T-helper 2 cell treated with Interferon-gamma antibody and Interleukin-4, amounts not matched to agents 5 μg/mL and 100 μg/mL, for 36 hours (primary cell): Measurements from ENCODE around the gene MAGEA9B.
"Not testable (repeated sequence)": the region's sequence is repeated elsewhere in the genome, so short reads cannot be mapped to it uniquely, and the experiment has no call there.

ENCODE experiments used
- DNase-seq: peaks from one replicate; pipeline ENCODE4 v3.0.0; 2021; ENCODE audit warnings: low spot score
- H3K27ac Mint-ChIP-seq: one replicate; pipeline ENCODE4 v1.8.0; 2021; ENCODE audit warnings: mild to moderate bottlenecking, mixed read lengths
- H3K27me3 Mint-ChIP-seq: one replicate; pipeline ENCODE4 v1.8.0; 2021; ENCODE audit warnings: low read depth, mixed read lengths
- H3K36me3 Mint-ChIP-seq: one replicate; pipeline ENCODE4 v1.8.0; 2021; ENCODE audit warnings: low read depth, mixed read lengths
- H3K4me1 Mint-ChIP-seq: one replicate; pipeline ENCODE4 v1.8.0; 2021; ENCODE audit warnings: low read depth, mixed read lengths
- H3K4me3 Mint-ChIP-seq: one replicate; pipeline ENCODE4 v1.8.0; 2022; ENCODE audit warnings: mild to moderate bottlenecking, moderate library complexity, mixed read lengths
- H3K9me3 Mint-ChIP-seq: one replicate; pipeline ENCODE4 v1.8.0; 2021; ENCODE audit warnings: mixed read lengths

Gene MAGEA9B

GRCh38 chrX:149605248-149605885, 18.1 kb upstream of the MAGEA9B start:
- not testable (repeated sequence) for H3K4me1 Mint-ChIP-seq, H3K27me3 Mint-ChIP-seq, H3K27ac Mint-ChIP-seq, DNase-seq, H3K9me3 Mint-ChIP-seq, H3K4me3 Mint-ChIP-seq
- peaks cover 15% of the 10 kb centered on the region for H3K36me3 Mint-ChIP-seq

GRCh38 chrX:149598603-149599002, 11.3 kb upstream of the MAGEA9B start:
- not testable (repeated sequence) for DNase-seq, H3K4me3 Mint-ChIP-seq, H3K27me3 Mint-ChIP-seq, H3K27ac Mint-ChIP-seq, H3K36me3 Mint-ChIP-seq, H3K9me3 Mint-ChIP-seq, H3K4me1 Mint-ChIP-seq

- not testable (repeated sequence) for H3K36me3 Mint-ChIP-seq, H3K27me3 Mint-ChIP-seq, H3K27ac Mint-ChIP-seq, H3K4me1 Mint-ChIP-seq, H3K9me3 Mint-ChIP-seq, H3K4me3 Mint-ChIP-seq, DNase-seq
These were observed 8.7 kb upstream of the MAGEA9B start for GRCh38 chrX:149595943-149596342.

- H3K27me3 Mint-ChIP-seq, H3K9me3 Mint-ChIP-seq, H3K27ac Mint-ChIP-seq, H3K4me3 Mint-ChIP-seq, H3K36me3 Mint-ChIP-seq, DNase-seq, H3K4me1 Mint-ChIP-seq: not testable (repeated sequence)
These were observed 8.0 kb upstream of the MAGEA9B start, which contains the start of gene HSFX2 for GRCh38 chrX:149595214-149595613. TSS of gene HSFX2 (minus strand) at chrX:149595314. CDS start at chrX:149594700, 614 bp downstream.

- H3K9me3 Mint-ChIP-seq, H3K27ac Mint-ChIP-seq: not testable (repeated sequence)
These were observed 3.7 kb upstream of the MAGEA9B start for GRCh38 chrX:149590993-149591392.

GRCh38 chrX:149585631-149586030, 1.6 kb downstream of the MAGEA9B start:
- DNase-seq, H3K27me3 Mint-ChIP-seq, H3K4me3 Mint-ChIP-seq, H3K9me3 Mint-ChIP-seq, H3K36me3 Mint-ChIP-seq, H3K27ac Mint-ChIP-seq, H3K4me1 Mint-ChIP-seq: not testable (repeated sequence)

More at GRCh38 chrX:149590993-149591392, 3.7 kb upstream of the MAGEA9B start:
- not testable (repeated sequence) for H3K27me3 Mint-ChIP-seq, H3K4me1 Mint-ChIP-seq, H3K36me3 Mint-ChIP-seq, DNase-seq, H3K4me3 Mint-ChIP-seq

- not testable (repeated sequence) for H3K27me3 Mint-ChIP-seq, H3K9me3 Mint-ChIP-seq, H3K27ac Mint-ChIP-seq, DNase-seq, H3K4me3 Mint-ChIP-seq, H3K36me3 Mint-ChIP-seq
- peaks cover 18% of the 10 kb centered on the region for H3K4me1 Mint-ChIP-seq
These were observed 13.8 kb downstream of the MAGEA9B start for GRCh38 chrX:149573456-149573855.

GRCh38 chrX:149572743-149573142, 14.5 kb downstream of the MAGEA9B start:
- peak overlapping the region; percentile 90 for H3K27ac Mint-ChIP-seq
- H3K36me3 Mint-ChIP-seq: no peaks in the 10 kb centered on the region
- H3K27me3 Mint-ChIP-seq: no peaks in the 10 kb centered on the region
- peaks cover 18% of the 10 kb centered on the region for H3K4me1 Mint-ChIP-seq
- H3K4me3 Mint-ChIP-seq: peak overlapping the region; percentile 65
- no peaks in the 10 kb centered on the region for H3K9me3 Mint-ChIP-seq
- DNase-seq: no peak

- no peak overlapping the region for H3K27ac Mint-ChIP-seq
- H3K9me3 Mint-ChIP-seq: no peaks in the 10 kb centered on the region
- peaks cover 18% of the 10 kb centered on the region for H3K4me1 Mint-ChIP-seq
- no peaks in the 10 kb centered on the region for H3K27me3 Mint-ChIP-seq
- no peak overlapping the region for H3K4me3 Mint-ChIP-seq
- no peaks in the 10 kb centered on the region for H3K36me3 Mint-ChIP-seq
- no peak for DNase-seq
These were observed 15.5 kb downstream of the MAGEA9B start for GRCh38 chrX:149571770-149572169.

- H3K4me3 Mint-ChIP-seq: no peak overlapping the region
- DNase-seq: no peak
- no peaks in the 10 kb centered on the region for H3K27me3 Mint-ChIP-seq
- peaks cover 18% of the 10 kb centered on the region for H3K4me1 Mint-ChIP-seq
- no peaks in the 10 kb centered on the region for H3K9me3 Mint-ChIP-seq
- no peak overlapping the region for H3K27ac Mint-ChIP-seq
- no peaks in the 10 kb centered on the region for H3K36me3 Mint-ChIP-seq
These were observed 16.6 kb downstream of the MAGEA9B start for GRCh38 chrX:149570668-149571067.

- H3K27me3 Mint-ChIP-seq: no peaks in the 10 kb centered on the region
- peaks cover 18% of the 10 kb centered on the region for H3K4me1 Mint-ChIP-seq
- H3K9me3 Mint-ChIP-seq: no peaks in the 10 kb centered on the region
- no peak overlapping the region for H3K27ac Mint-ChIP-seq
- H3K4me3 Mint-ChIP-seq: no peak overlapping the region
- peak; percentile 6 for DNase-seq
- H3K36me3 Mint-ChIP-seq: no peaks in the 10 kb centered on the region
These were observed 17.5 kb downstream of the MAGEA9B start for GRCh38 chrX:149569770-149570169.

- H3K36me3 Mint-ChIP-seq: no peaks in the 10 kb centered on the region
- H3K27me3 Mint-ChIP-seq: no peaks in the 10 kb centered on the region
- no peak overlapping the region for H3K4me3 Mint-ChIP-seq
- no peaks in the 10 kb centered on the region for H3K9me3 Mint-ChIP-seq
- H3K4me1 Mint-ChIP-seq: peaks cover 18% of the 10 kb centered on the region
- no peak for DNase-seq
- H3K27ac Mint-ChIP-seq: no peak overlapping the region
These were observed 18.5 kb downstream of the MAGEA9B start for GRCh38 chrX:149568701-149569296.

GRCh38 chrX:149567621-149568417, 19.4 kb downstream of the MAGEA9B start:
- no peaks in the 10 kb centered on the region for H3K9me3 Mint-ChIP-seq
- H3K4me3 Mint-ChIP-seq: no peak overlapping the region
- DNase-seq: no peak
- H3K27ac Mint-ChIP-seq: no peak overlapping the region
- no peaks in the 10 kb centered on the region for H3K36me3 Mint-ChIP-seq
- H3K27me3 Mint-ChIP-seq: no peaks in the 10 kb centered on the region
- peaks cover 16% of the 10 kb centered on the region for H3K4me1 Mint-ChIP-seq

GRCh38 chrX:149563359-149563758, 23.9 kb downstream of the MAGEA9B start:
- Mint-ChIP-seq H3K4me3 (no peak overlapping the region), H3K27me3 (no peaks in the 10 kb centered on the region), H3K27ac (peak overlapping the region; percentile 15), H3K36me3 (no peaks in the 10 kb centered on the region), H3K9me3 (no peaks in the 10 kb centered on the region), H3K4me1 (peaks cover 3% of the 10 kb centered on the region)
- no peak for DNase-seq
